Measurements from ENCODE around the gene SLCO2A1. TPM values are rescaled to one million over a fixed set of nuclear protein-coding genes. Genes with fewer than 3 reads are reported as not detected.

The SLCO2A1 gene
- total and polyA plus RNA-seq, 2 experiments from 2014 or later, result 0.31 to 1.0 TPM

GRCh38 chr3:133894353-133895207 lies 135.1 kb downstream of the SLCO2A1 start:
- peaks cover 49% of the 10 kb centered on the region for H3K27me3 ChIP-seq (ENCODE audit: insufficient read depth)
- H4K20me1 ChIP-seq (replicated peaks; ENCODE audit: insufficient read depth), result no peaks in the 10 kb centered on the region
- peak; percentile 77 for DNase-seq (ENCODE audit: low spot score)
- H3K27ac ChIP-seq (ENCODE audit: low read depth), result no peak overlapping the region
- no peak for TF ChIP-seq ZNF331 (CRISPR knock-in tag; IDR thresholded peaks at IDR 0.05; ENCODE audit: low read depth)
- TF ChIP-seq CTCF (conservative IDR thresholded peaks at IDR 0.05; ENCODE audit: low read depth in 2 of 2), result peak in 1 of 2 experiments; percentile 14; a peak in 1 of 4 replicates
- 0 out of 2 replicates have a peak, but pooled peaks have one; percentile 20 for TF ChIP-seq POLR2AphosphoS5 (IDR thresholded peaks at IDR 0.05; ENCODE audit: low read depth)
- H3K27ac Mint-ChIP-seq, result no peak overlapping the region
- no peaks in the 10 kb centered on the region for H3K36me3 Mint-ChIP-seq (ENCODE audit: low read depth)
- H3K9me3 Mint-ChIP-seq, result no peaks in the 10 kb centered on the region
- no peaks in the 10 kb centered on the region for H3K9me2 ChIP-seq (ENCODE audit: insufficient read depth)
- peaks cover 36% of the 10 kb centered on the region for H3K27me3 Mint-ChIP-seq (ENCODE audit: insufficient read depth, low read depth, poor library complexity)
- ATAC-seq, result peak; percentile 42
- H3K36me3 ChIP-seq (ENCODE audit: insufficient read depth), result no peaks in the 10 kb centered on the region
- H3K4me3 ChIP-seq, result peak overlapping the region; percentile 94
- peaks cover 12% of the 10 kb centered on the region for H3K4me1 Mint-ChIP-seq
- H3K79me2 ChIP-seq (replicated peaks; ENCODE audit: insufficient read depth), result no peaks in the 10 kb centered on the region; the same call in 1 of the 2 replicates
- H3K4me1 ChIP-seq (ENCODE audit: insufficient read depth), result peaks cover 5% of the 10 kb centered on the region
- H2AFZ ChIP-seq, result peak overlapping the region; percentile 93
- H3F3A ChIP-seq (replicated peaks; ENCODE audit: low read depth), result no peaks in the 10 kb centered on the region
- peak overlapping the region; percentile 95 for H3K4me2 ChIP-seq
- H3K4me3 Mint-ChIP-seq, result peak overlapping the region; percentile 80

GRCh38 chr3:133893683-133894352 lies 135.9 kb downstream of the SLCO2A1 start:
- Mint-ChIP-seq H3K36me3 (ENCODE audit: low read depth) (no peaks in the 10 kb centered on the region), H3K27ac (no peak overlapping the region), H3K9me3 (no peaks in the 10 kb centered on the region), H3K4me1 (peaks cover 15% of the 10 kb centered on the region), H3K27me3 (ENCODE audit: insufficient read depth, low read depth, poor library complexity) (peaks cover 36% of the 10 kb centered on the region), H3K4me3 (peak overlapping the region; percentile 80)
- Histone ChIP-seq H3K27ac (ENCODE audit: low read depth) (no peak overlapping the region), H4K20me1 (replicated peaks; ENCODE audit: insufficient read depth) (no peaks in the 10 kb centered on the region), H3K79me2 (replicated peaks; ENCODE audit: insufficient read depth) (no peaks in the 10 kb centered on the region; the same call in 1 of the 2 replicates), H3K4me1 (ENCODE audit: insufficient read depth) (peaks cover 5% of the 10 kb centered on the region), H3K4me2 (peak overlapping the region; percentile 95), H2AFZ (peak overlapping the region; percentile 93), H3K36me3 (ENCODE audit: insufficient read depth) (no peaks in the 10 kb centered on the region), H3K27me3 (ENCODE audit: insufficient read depth) (peaks cover 48% of the 10 kb centered on the region), H3K4me3 (peak overlapping the region; percentile 94), H3K9me2 (ENCODE audit: insufficient read depth) (no peaks in the 10 kb centered on the region), H3F3A (replicated peaks; ENCODE audit: low read depth) (no peaks in the 10 kb centered on the region)
- ATAC-seq (peak; percentile 8; the same call in 2 of the 3 replicates), DNase-seq (ENCODE audit: low spot score) (no peak)
- TF ChIP-seq ZNF462 (CRISPR knock-in tag; IDR thresholded peaks at IDR 0.05), result no peak
- no peak for TF ChIP-seq ZNF331 (CRISPR knock-in tag; IDR thresholded peaks at IDR 0.05; ENCODE audit: low read depth)
- no peak for TF ChIP-seq ETS1 (IDR thresholded peaks at IDR 0.05)
- TF ChIP-seq POLR2AphosphoS5 (IDR thresholded peaks at IDR 0.05; ENCODE audit: low read depth), result no peak
- no peak for TF ChIP-seq NANOG (IDR thresholded peaks at IDR 0.05; ENCODE audit: borderline replicate concordance)
- TF ChIP-seq CREB1 (CRISPR knock-in tag; IDR thresholded peaks at IDR 0.05; ENCODE audit: low read depth), result no peak
- no peak for TF ChIP-seq EZH2phosphoT487 (IDR thresholded peaks at IDR 0.05; ENCODE audit: unreplicated experiment)

Measured in GM23338 (cell line).